ENCODE measurements around the gene JAKMIP1. TPM values are rescaled to one million over a fixed set of nuclear protein-coding genes. Genes with fewer than 3 reads are reported as not detected.

JAKMIP1 gene
- total RNA-seq, 2 experiments from 2014 or later, result 4.0 to 5.1 TPM

- BruUV-seq (replicated peaks), result no TSS peak
- Histone ChIP-seq H3K36me3 (ENCODE audit: insufficient read depth, low read length) (no peaks in the 10 kb centered on the region), H3K79me2 (ENCODE audit: insufficient read depth, low read depth, low read length) (no peaks in the 10 kb centered on the region), H3K9me3 (ENCODE audit: low read length) (no peaks in the 10 kb centered on the region), H3K4me2 (ENCODE audit: low read length) (no peak overlapping the region), H3K4me1 (ENCODE audit: insufficient read depth, low read length, poor library complexity, severe bottlenecking) (peaks cover 13% of the 10 kb centered on the region), H3K4me3 (ENCODE audit: low read depth, low read length, poor library complexity, severe bottlenecking) (no peak overlapping the region), H3K9me2 (ENCODE audit: insufficient read depth, low read length) (no peaks in the 10 kb centered on the region), H4K20me1 (ENCODE audit: insufficient read depth, low read length) (no peaks in the 10 kb centered on the region), H3K27ac (ENCODE audit: low read depth, low read length, poor library complexity, severe bottlenecking) (no peak overlapping the region), H2AFZ (ENCODE audit: low read length) (no peak overlapping the region)
- ChIA-PET CTCF (ENCODE audit: unreplicated experiment) (interaction anchor here (0.6 kb wide), 1 partner anchor 204 kb away, joined by 3 read pairs; no protein-coding TSS in a partner anchor), POLR2A (interaction anchor here (0.7 kb wide), 1 partner anchor 10 kb away, joined by 3 read pairs; no protein-coding TSS in a partner anchor)
- TF ChIP-seq CTCF (conservative IDR thresholded peaks at IDR 0.05; ENCODE audit: low read length) (no peak), EZH2phosphoT487 (IDR thresholded peaks at IDR 0.05; ENCODE audit: borderline replicate concordance, low read depth, low read length) (no peak)
- intact Hi-C loops (cut with micrococcal nuclease; ENCODE audit: unreplicated experiment), result no loop called here
- no peak for DNase-seq (ENCODE audit: low spot score)
These were observed 2.7 kb downstream of the JAKMIP1 start for GRCh38 chr4:6197433-6198174.

- POLR2A ChIA-PET, result no interaction called here
These were observed 3.5 kb downstream of the JAKMIP1 start for GRCh38 chr4:6196871-6197270.

More at GRCh38 chr4:6196871-6197270, 3.5 kb downstream of the JAKMIP1 start:
- BruUV-seq (replicated peaks), result no TSS peak
- no peak overlapping the region for H3K4me3 ChIP-seq (ENCODE audit: low read depth, low read length, poor library complexity, severe bottlenecking)
- intact Hi-C loops (cut with micrococcal nuclease; ENCODE audit: unreplicated experiment), result no loop called here
- CTCF ChIA-PET (ENCODE audit: unreplicated experiment), result no interaction called here
- no peak for DNase-seq (ENCODE audit: low spot score)
- no peaks in the 10 kb centered on the region for H3K36me3 ChIP-seq (ENCODE audit: insufficient read depth, low read length)
- H4K20me1 ChIP-seq (ENCODE audit: insufficient read depth, low read length), result no peaks in the 10 kb centered on the region
- no peak overlapping the region for H3K27ac ChIP-seq (ENCODE audit: low read depth, low read length, poor library complexity, severe bottlenecking)
- H3K9me2 ChIP-seq (ENCODE audit: insufficient read depth, low read length), result no peaks in the 10 kb centered on the region
- H3K4me2 ChIP-seq (ENCODE audit: low read length), result no peak overlapping the region
- H3K9me3 ChIP-seq (ENCODE audit: low read length), result no peaks in the 10 kb centered on the region
- TF ChIP-seq CTCF (conservative IDR thresholded peaks at IDR 0.05; ENCODE audit: low read length) (no peak), EZH2phosphoT487 (IDR thresholded peaks at IDR 0.05; ENCODE audit: borderline replicate concordance, low read depth, low read length) (no peak)
- no peak overlapping the region for H2AFZ ChIP-seq (ENCODE audit: low read length)
- no peaks in the 10 kb centered on the region for H3K79me2 ChIP-seq (ENCODE audit: insufficient read depth, low read depth, low read length)
- peaks cover 11% of the 10 kb centered on the region for H3K4me1 ChIP-seq (ENCODE audit: insufficient read depth, low read length, poor library complexity, severe bottlenecking)

All from OCI-LY7 (cell line).